Measurements from ENCODE around the gene MIS18BP1. TPM values are rescaled to one million over a fixed set of nuclear protein-coding genes. Genes with fewer than 3 reads are reported as not detected.
A peak's percentile ranks its signal among the peaks of the same experiment; 100 is the strongest.
"Not testable (repeated sequence)": the region's sequence is repeated elsewhere in the genome, so short reads cannot be mapped to it uniquely, and the experiment has no call there.

MIS18BP1 gene
- total RNA-seq (ENCODE audit: unreplicated experiment), result 15.2 TPM
- long read RNA-seq, partial matches to known transcripts, result 5 of 7 reads
- long read RNA-seq, other reads (novel, unspliced or antisense), result 2 of 7 reads

GRCh38 chr14:45253070-45253753 is at the start of gene MIS18BP1:
Gene MIS18BP1 (minus strand): TSS chr14:45253202. CDS start chr14:45247286, 5,916 bp downstream.
- TF ChIP-seq CTCF (IDR thresholded peaks at IDR 0.05; ENCODE audit: partially characterized antibody, unreplicated experiment), result peak; percentile 76
- Mint-ChIP-seq H3K27ac (ENCODE audit: unreplicated experiment) (peak within 1 kb of the TSS; percentile 92), H3K27me3 (ENCODE audit: unreplicated experiment) (peaks cover 5% of the 10 kb centered on the region), H3K4me1 (ENCODE audit: low read depth, unreplicated experiment) (peaks cover 7% of the 10 kb centered on the region), H3K9me3 (ENCODE audit: unreplicated experiment) (peaks cover 4% of the 10 kb centered on the region), H3K36me3 (ENCODE audit: unreplicated experiment) (peaks cover 4% of the 10 kb centered on the region), H3K4me3 (ENCODE audit: unreplicated experiment) (peak within 1 kb of the TSS; percentile 94)
- DNase-seq, result peak; percentile 95

- Mint-ChIP-seq H3K27me3 (ENCODE audit: unreplicated experiment) (peaks cover 3% of the 10 kb centered on the region), H3K36me3 (ENCODE audit: unreplicated experiment) (no peaks in the 10 kb centered on the region), H3K9me3 (ENCODE audit: unreplicated experiment) (no peaks in the 10 kb centered on the region), H3K4me3 (ENCODE audit: unreplicated experiment) (no peak overlapping the region), H3K27ac (ENCODE audit: unreplicated experiment) (no peak overlapping the region), H3K4me1 (ENCODE audit: low read depth, unreplicated experiment) (no peaks in the 10 kb centered on the region)
- TF ChIP-seq CTCF (IDR thresholded peaks at IDR 0.05; ENCODE audit: partially characterized antibody, unreplicated experiment), result no peak
- DNase-seq, result no peak
These were observed 45.6 kb upstream of the MIS18BP1 start for GRCh38 chr14:45298423-45299117.

GRCh38 chr14:45294796-45295195 is 41.8 kb upstream of the MIS18BP1 start:
- not testable (repeated sequence) for H3K36me3 Mint-ChIP-seq (ENCODE audit: unreplicated experiment); DNase-seq; H3K27ac Mint-ChIP-seq (ENCODE audit: unreplicated experiment); H3K27me3 Mint-ChIP-seq (ENCODE audit: unreplicated experiment); H3K4me3 Mint-ChIP-seq (ENCODE audit: unreplicated experiment); H3K4me1 Mint-ChIP-seq (ENCODE audit: low read depth, unreplicated experiment); H3K9me3 Mint-ChIP-seq (ENCODE audit: unreplicated experiment)

GRCh38 chr14:45290547-45290946 is 37.5 kb upstream of the MIS18BP1 start:
- no peak for DNase-seq
- H3K27me3 Mint-ChIP-seq (ENCODE audit: unreplicated experiment), result peaks cover 2% of the 10 kb centered on the region
- TF ChIP-seq CTCF (IDR thresholded peaks at IDR 0.05; ENCODE audit: partially characterized antibody, unreplicated experiment), result no peak
- no peaks in the 10 kb centered on the region for H3K9me3 Mint-ChIP-seq (ENCODE audit: unreplicated experiment)
- H3K36me3 Mint-ChIP-seq (ENCODE audit: unreplicated experiment), result no peaks in the 10 kb centered on the region
- no peak overlapping the region for H3K4me3 Mint-ChIP-seq (ENCODE audit: unreplicated experiment)
- H3K4me1 Mint-ChIP-seq (ENCODE audit: low read depth, unreplicated experiment), result no peaks in the 10 kb centered on the region
- H3K27ac Mint-ChIP-seq (ENCODE audit: unreplicated experiment), result no peak overlapping the region

- no peak overlapping the region for H3K27ac Mint-ChIP-seq (ENCODE audit: unreplicated experiment)
- H3K9me3 Mint-ChIP-seq (ENCODE audit: unreplicated experiment), result no peaks in the 10 kb centered on the region
- no peak overlapping the region for H3K4me3 Mint-ChIP-seq (ENCODE audit: unreplicated experiment)
- H3K36me3 Mint-ChIP-seq (ENCODE audit: unreplicated experiment), result no peaks in the 10 kb centered on the region
- H3K27me3 Mint-ChIP-seq (ENCODE audit: unreplicated experiment), result peaks cover 2% of the 10 kb centered on the region
- no peak for TF ChIP-seq CTCF (IDR thresholded peaks at IDR 0.05; ENCODE audit: partially characterized antibody, unreplicated experiment)
- DNase-seq, result no peak
- H3K4me1 Mint-ChIP-seq (ENCODE audit: low read depth, unreplicated experiment), result no peaks in the 10 kb centered on the region
These were observed 34.6 kb upstream of the MIS18BP1 start for GRCh38 chr14:45287610-45288009.

Measured in glutamatergic neuron (in vitro differentiated cells).